ENCODE data around the gene NMB. TPM values are rescaled to one million over a fixed set of nuclear protein-coding genes. Genes with fewer than 3 reads are reported as not detected.

The NMB gene
- total RNA-seq, 2 donors from 2014 or later = 6.3 to 8.8 TPM

DNA sequence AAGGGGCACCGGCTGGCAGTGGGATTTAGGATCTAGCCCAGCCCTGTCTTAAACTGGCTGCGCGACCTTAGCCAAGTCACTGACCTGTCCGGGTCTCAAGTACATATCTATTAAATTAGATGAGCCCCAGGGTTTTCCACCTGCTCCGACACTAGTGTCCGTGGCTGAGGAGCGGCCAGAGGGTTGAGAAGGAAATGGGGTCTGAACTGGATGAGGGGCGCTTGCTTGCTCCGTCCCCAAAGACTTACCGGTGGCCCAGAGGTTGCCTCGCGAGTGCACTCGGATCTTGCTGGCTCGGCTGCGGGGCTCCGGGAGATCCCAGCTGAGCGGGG, 285 bp downstream of the NMB start:
- Histone ChIP-seq H3K27me3 (no peaks in the 10 kb centered on the region), H3K4me1 (peaks cover 37% of the 10 kb centered on the region), H3K27ac (peak overlapping the region; percentile 68 to 87 (median 78)), H3K9me3 (no peaks in the 10 kb centered on the region), H3K4me3 (peak overlapping the region; percentile 19 to 35), H3K36me3 (replicated peaks in 1 of 2; ENCODE audit: insufficient read depth in 1 of 2, low read depth in 2 of 2) (no peaks in the 10 kb centered on the region)
- DNase-seq (no peak), ATAC-seq (no peak)
- intact Hi-C loops (cut with DNase I) = loop anchor here (10.0 kb wide), 1 partner anchor 267 kb away; no protein-coding TSS in a partner anchor
- TF ChIP-seq CTCF (IDR thresholded peaks at IDR 0.05) (no peak), POLR2A (IDR thresholded peaks at IDR 0.05) (no peak)
- WGBS, 2 donors = 23 to 61% methylated on average over 4 to 17 of the region's 17 CpGs

DNA sequence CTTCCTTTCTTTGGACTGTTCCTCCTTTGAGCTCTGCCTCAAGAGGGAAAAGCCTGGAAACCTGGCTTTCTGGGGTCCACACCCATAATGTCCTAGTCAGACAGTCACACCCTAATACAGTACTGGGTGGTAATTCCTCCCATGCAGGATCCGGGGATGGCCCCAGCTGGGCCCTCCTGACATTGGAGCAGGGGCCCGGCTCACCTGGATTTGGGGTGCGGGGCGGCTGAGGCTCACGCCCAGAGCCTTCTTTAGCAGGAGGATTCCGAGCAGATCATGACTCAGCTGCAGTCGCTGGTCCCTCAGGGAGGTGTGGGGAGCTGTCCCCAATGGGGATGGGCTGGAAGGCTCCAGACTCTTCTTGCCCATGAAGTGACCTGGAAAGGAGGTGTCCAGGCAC, 1.0 kb downstream of the NMB start:
- intact Hi-C loops (cut with DNase I) = loop anchor here (10.0 kb wide), 1 partner anchor 268 kb away; no protein-coding TSS in a partner anchor
- peaks cover 44% of the 10 kb centered on the region for H3K4me1 ChIP-seq
- TF ChIP-seq CTCF (IDR thresholded peaks at IDR 0.05) (no peak), POLR2A (IDR thresholded peaks at IDR 0.05) (no peak)

GRCh38 chr15:84654689-84655453, 3.1 kb downstream of the NMB start:
- intact Hi-C loops (cut with DNase I) = loop anchor here (10.0 kb wide), 1 partner anchor 270 kb away; no protein-coding TSS in a partner anchor
- Histone ChIP-seq H3K36me3 (replicated peaks in 1 of 2; ENCODE audit: insufficient read depth in 1 of 2, low read depth in 2 of 2) (no peaks in the 10 kb centered on the region), H3K4me1 (peaks cover 60% of the 10 kb centered on the region), H3K27ac (peak overlapping the region; percentile 68 to 90 (median 85)), H3K4me3 (peak overlapping the region; percentile 21 to 57), H3K9me3 (no peaks in the 10 kb centered on the region), H3K27me3 (no peaks in the 10 kb centered on the region)
- TF ChIP-seq CTCF (IDR thresholded peaks at IDR 0.05) (peak; percentile 42 to 72 (median 62)), POLR2A (IDR thresholded peaks at IDR 0.05) (no peak)
- ATAC-seq (peak; percentile 58), DNase-seq (peak; percentile 81 to 91 (median 85))
- 6% methylated on average over 15 to 19 of the region's 19 CpGs for WGBS, 2 donors

More for the DNA sequence above, 1.0 kb downstream of the NMB start:
- H3K27ac ChIP-seq = no peak overlapping the region
- no peaks in the 10 kb centered on the region for H3K9me3 ChIP-seq
- no peaks in the 10 kb centered on the region for H3K36me3 ChIP-seq (replicated peaks in 1 of 2; ENCODE audit: insufficient read depth in 1 of 2, low read depth in 2 of 2)
- ATAC-seq (no peak), DNase-seq (no peak)
- no peak overlapping the region for H3K4me3 ChIP-seq
- 88% methylated on average over 7 of the region's 7 CpGs; no CpG with 5 or more reads in 1 of the 2 donors for WGBS, 2 donors
- no peaks in the 10 kb centered on the region for H3K27me3 ChIP-seq

- ATAC-seq (peak; percentile 88), DNase-seq (peak; percentile 95 to 97 (median 96))
- Histone ChIP-seq H3K36me3 (replicated peaks in 1 of 2; ENCODE audit: insufficient read depth in 1 of 2, low read depth in 2 of 2) (no peaks in the 10 kb centered on the region), H3K27me3 (no peaks in the 10 kb centered on the region), H3K9me3 (no peaks in the 10 kb centered on the region), H3K27ac (peak within 1 kb of the TSS; percentile 68 to 90 (median 85)), H3K4me3 (peak within 1 kb of the TSS; percentile 21 to 57), H3K4me1 (peaks cover 62% of the 10 kb centered on the region)
- TF ChIP-seq CTCF (IDR thresholded peaks at IDR 0.05) (no peak), POLR2A (IDR thresholded peaks at IDR 0.05) (peak; percentile 32 to 83 (median 80))
- intact Hi-C loops (cut with DNase I) = loop anchor here (10.0 kb wide), 1 partner anchor 271 kb away; no protein-coding TSS in a partner anchor
- WGBS, 2 donors = 1% methylated on average over 11 to 49 of the region's 49 CpGs
These were observed 3.9 kb downstream of the NMB start, which contains the start of gene WDR73 for GRCh38 chr15:84653910-84654688. Gene WDR73 (minus strand): TSS chr15:84654283. CDS start chr15:84654274, 9 bp downstream.
